ENCODE measurements around the gene MPHOSPH6.
"Not testable (repeated sequence)": the region's sequence is repeated elsewhere in the genome, so short reads cannot be mapped to it uniquely, and the experiment has no call there.

Gene MPHOSPH6

GRCh38 chr16:82169861-82170845 is at the start of gene MPHOSPH6:
TSS of gene MPHOSPH6 (minus strand) at chr16:82170224. CDS start at chr16:82170175, 49 bp downstream.
- peak; percentile 94 for DNase-seq
- peaks cover 44% of the 10 kb centered on the region for H3K36me3 Mint-ChIP-seq (ENCODE audit: low read depth)
- H3K4me1 Mint-ChIP-seq (ENCODE audit: low read depth): peaks cover 30% of the 10 kb centered on the region
- peak within 1 kb of the TSS; percentile 97 for H3K4me3 Mint-ChIP-seq
- H3K27ac Mint-ChIP-seq: peak within 1 kb of the TSS; percentile 98
- H3K27me3 Mint-ChIP-seq: peaks cover 33% of the 10 kb centered on the region
- peaks cover 3% of the 10 kb centered on the region for H3K9me3 Mint-ChIP-seq

GRCh38 chr16:82219298-82219697 is 49.3 kb upstream of the MPHOSPH6 start:
- Mint-ChIP-seq H3K27me3 (no peaks in the 10 kb centered on the region), H3K36me3 (ENCODE audit: low read depth) (no peaks in the 10 kb centered on the region), H3K4me1 (ENCODE audit: low read depth) (no peaks in the 10 kb centered on the region), H3K9me3 (no peaks in the 10 kb centered on the region), H3K4me3 (no peak overlapping the region), H3K27ac (no peak overlapping the region)
- DNase-seq: no peak

- peaks cover 43% of the 10 kb centered on the region for H3K27me3 Mint-ChIP-seq
- DNase-seq; H3K36me3 Mint-ChIP-seq (ENCODE audit: low read depth); H3K4me3 Mint-ChIP-seq; H3K27ac Mint-ChIP-seq; H3K4me1 Mint-ChIP-seq (ENCODE audit: low read depth); H3K9me3 Mint-ChIP-seq: not testable (repeated sequence)
Measured at GRCh38 chr16:82209314-82209713, 39.3 kb upstream of the MPHOSPH6 start.

- Mint-ChIP-seq H3K36me3 (ENCODE audit: low read depth) (no peaks in the 10 kb centered on the region), H3K27ac (no peak overlapping the region), H3K4me1 (ENCODE audit: low read depth) (peaks cover 4% of the 10 kb centered on the region), H3K4me3 (no peak overlapping the region), H3K9me3 (no peaks in the 10 kb centered on the region), H3K27me3 (peaks cover 7% of the 10 kb centered on the region)
- DNase-seq: no peak
Measured at GRCh38 chr16:82203198-82203597, 33.2 kb upstream of the MPHOSPH6 start.

GRCh38 chr16:82201926-82202325 is 31.9 kb upstream of the MPHOSPH6 start:
- Mint-ChIP-seq H3K27me3 (peaks cover 3% of the 10 kb centered on the region), H3K9me3 (no peaks in the 10 kb centered on the region), H3K36me3 (ENCODE audit: low read depth) (no peaks in the 10 kb centered on the region), H3K4me3 (no peak overlapping the region), H3K4me1 (ENCODE audit: low read depth) (peaks cover 4% of the 10 kb centered on the region), H3K27ac (no peak overlapping the region)
- no peak for DNase-seq

GRCh38 chr16:82201351-82201750 is 31.3 kb upstream of the MPHOSPH6 start:
- H3K27ac Mint-ChIP-seq: no peak overlapping the region
- H3K27me3 Mint-ChIP-seq: no peaks in the 10 kb centered on the region
- H3K9me3 Mint-ChIP-seq: no peaks in the 10 kb centered on the region
- no peaks in the 10 kb centered on the region for H3K36me3 Mint-ChIP-seq (ENCODE audit: low read depth)
- H3K4me1 Mint-ChIP-seq (ENCODE audit: low read depth): peaks cover 4% of the 10 kb centered on the region
- DNase-seq: no peak
- H3K4me3 Mint-ChIP-seq: no peak overlapping the region

GRCh38 chr16:82199209-82199608 is 29.2 kb upstream of the MPHOSPH6 start:
- DNase-seq: no peak
- H3K36me3 Mint-ChIP-seq (ENCODE audit: low read depth): no peaks in the 10 kb centered on the region
- no peak overlapping the region for H3K4me3 Mint-ChIP-seq
- no peaks in the 10 kb centered on the region for H3K9me3 Mint-ChIP-seq
- peaks cover 4% of the 10 kb centered on the region for H3K4me1 Mint-ChIP-seq (ENCODE audit: low read depth)
- no peaks in the 10 kb centered on the region for H3K27me3 Mint-ChIP-seq
- H3K27ac Mint-ChIP-seq: no peak overlapping the region

- peaks cover 15% of the 10 kb centered on the region for H3K4me1 Mint-ChIP-seq (ENCODE audit: low read depth)
- H3K36me3 Mint-ChIP-seq (ENCODE audit: low read depth): no peaks in the 10 kb centered on the region
- no peaks in the 10 kb centered on the region for H3K27me3 Mint-ChIP-seq
- no peak overlapping the region for H3K4me3 Mint-ChIP-seq
- H3K27ac Mint-ChIP-seq: no peak overlapping the region
- DNase-seq: no peak
- no peaks in the 10 kb centered on the region for H3K9me3 Mint-ChIP-seq
Measured at GRCh38 chr16:82197540-82198240, 27.7 kb upstream of the MPHOSPH6 start.

- H3K4me3 Mint-ChIP-seq: no peak overlapping the region
- no peak for DNase-seq
- H3K4me1 Mint-ChIP-seq (ENCODE audit: low read depth): peaks cover 22% of the 10 kb centered on the region
- H3K36me3 Mint-ChIP-seq (ENCODE audit: low read depth): no peaks in the 10 kb centered on the region
- no peaks in the 10 kb centered on the region for H3K27me3 Mint-ChIP-seq
- no peak overlapping the region for H3K27ac Mint-ChIP-seq
- no peaks in the 10 kb centered on the region for H3K9me3 Mint-ChIP-seq
Measured at GRCh38 chr16:82195917-82196494, 26.0 kb upstream of the MPHOSPH6 start.

GRCh38 chr16:82194086-82194485 is 24.1 kb upstream of the MPHOSPH6 start:
- Mint-ChIP-seq H3K36me3 (ENCODE audit: low read depth) (no peaks in the 10 kb centered on the region), H3K9me3 (no peaks in the 10 kb centered on the region), H3K27me3 (peaks cover 9% of the 10 kb centered on the region), H3K4me3 (no peak overlapping the region), H3K4me1 (ENCODE audit: low read depth) (peaks cover 18% of the 10 kb centered on the region), H3K27ac (no peak overlapping the region)
- no peak for DNase-seq

- Mint-ChIP-seq H3K4me3 (no peak overlapping the region), H3K27ac (peak overlapping the region; percentile 87), H3K9me3 (no peaks in the 10 kb centered on the region), H3K4me1 (ENCODE audit: low read depth) (peaks cover 25% of the 10 kb centered on the region), H3K36me3 (ENCODE audit: low read depth) (no peaks in the 10 kb centered on the region), H3K27me3 (peaks cover 9% of the 10 kb centered on the region)
- DNase-seq: peak; percentile 47
Measured at GRCh38 chr16:82192665-82193064, 22.6 kb upstream of the MPHOSPH6 start.

- no peaks in the 10 kb centered on the region for H3K36me3 Mint-ChIP-seq (ENCODE audit: low read depth)
- H3K27ac Mint-ChIP-seq: no peak overlapping the region
- H3K4me3 Mint-ChIP-seq: no peak overlapping the region
- DNase-seq: no peak
- peaks cover 35% of the 10 kb centered on the region for H3K4me1 Mint-ChIP-seq (ENCODE audit: low read depth)
- no peaks in the 10 kb centered on the region for H3K9me3 Mint-ChIP-seq
- H3K27me3 Mint-ChIP-seq: peaks cover 18% of the 10 kb centered on the region
Measured at GRCh38 chr16:82190386-82190785, 20.4 kb upstream of the MPHOSPH6 start.

GRCh38 chr16:82187829-82188228 is 17.8 kb upstream of the MPHOSPH6 start:
- Mint-ChIP-seq H3K4me1 (ENCODE audit: low read depth) (peaks cover 25% of the 10 kb centered on the region), H3K9me3 (no peaks in the 10 kb centered on the region), H3K27me3 (peaks cover 27% of the 10 kb centered on the region), H3K27ac (peak overlapping the region; percentile 47), H3K4me3 (no peak overlapping the region), H3K36me3 (ENCODE audit: low read depth) (no peaks in the 10 kb centered on the region)
- DNase-seq: no peak

- no peak for DNase-seq
- Mint-ChIP-seq H3K4me1 (ENCODE audit: low read depth) (peaks cover 17% of the 10 kb centered on the region), H3K4me3 (no peak overlapping the region), H3K27me3 (peaks cover 35% of the 10 kb centered on the region), H3K9me3 (no peaks in the 10 kb centered on the region), H3K27ac (no peak overlapping the region), H3K36me3 (ENCODE audit: low read depth) (no peaks in the 10 kb centered on the region)
Measured at GRCh38 chr16:82185012-82185411, 15.0 kb upstream of the MPHOSPH6 start.

Measured in activated T-cell treated with anti-CD3 and anti-CD28 coated beads, Interleukin-2, amount 50 U/mL, for 24 hours (primary cell).